ENCODE measurements around the gene EPHB2.

EPHB2 gene

GRCh38 chr1:22962558-22962957, 251.9 kb downstream of the EPHB2 start:
- no CpG with 5 or more reads among the region's 3 CpGs for WGBS (ENCODE audit: insufficient coverage)
- Histone ChIP-seq H3K9me3 (ENCODE audit: control extremely low read depth in 1 of 5, control insufficient read depth in 4 of 5, insufficient read depth in 2 of 5, low read depth in 1 of 5, low read length in 4 of 5) (peaks cover 0 to 8% (median 3%) of the 10 kb centered on the region in 5 experiments), H3K27ac (ENCODE audit: insufficient read depth in 1 of 2, low read depth in 1 of 2, low read length in 2 of 2, poor library complexity in 1 of 2, severe bottlenecking in 2 of 2) (no peak overlapping the region), H3K4me3 (ENCODE audit: control insufficient read depth in 1 of 7, extremely low read depth in 1 of 7, insufficient read depth in 4 of 7, low read depth in 2 of 7, low read length in 6 of 7) (no peak overlapping the region), H3K4me1 (ENCODE audit: control extremely low read depth in 1 of 4, control insufficient read depth in 4 of 4, insufficient read depth in 4 of 4, low read length in 3 of 4) (peaks cover 0 to 4% (median 0%) of the 10 kb centered on the region in 4 experiments), H3K27me3 (replicated peaks in 2 of 5; ENCODE audit: control insufficient read depth in 4 of 5, insufficient read depth in 5 of 5, low read length in 4 of 5) (peaks cover 0 to 11% (median under 1%) of the 10 kb centered on the region in 5 experiments), H3K36me3 (ENCODE audit: control insufficient read depth in 4 of 4, insufficient read depth in 4 of 4, low read length in 3 of 4) (no peaks in the 10 kb centered on the region)
- CTCF ChIA-PET, result no interaction called here
- DNase-seq, result no peak
- POLR2A ChIA-PET, result no interaction called here

- WGBS (ENCODE audit: insufficient coverage), result 92% methylated on average over 8 of the region's 10 CpGs
- H3K4me3 ChIP-seq (ENCODE audit: control insufficient read depth in 1 of 7, extremely low read depth in 1 of 7, insufficient read depth in 4 of 7, low read depth in 2 of 7, low read length in 6 of 7), result no peak overlapping the region
- no peak overlapping the region for H3K27ac ChIP-seq (ENCODE audit: insufficient read depth in 1 of 2, low read depth in 1 of 2, low read length in 2 of 2, poor library complexity in 1 of 2, severe bottlenecking in 2 of 2)
- ChIA-PET CTCF (interaction anchor here (1.0 to 2.1 kb wide), 2 partner anchors 10 to 215 kb away, joined by 3 to 9 read pairs; partner anchors contain the start of gene LACTBL1), POLR2A (no interaction called here)
- peaks cover 0 to 15% (median 3%) of the 10 kb centered on the region in 5 experiments for H3K27me3 ChIP-seq (replicated peaks in 2 of 5; ENCODE audit: control insufficient read depth in 4 of 5, insufficient read depth in 5 of 5, low read length in 4 of 5)
- no peak for DNase-seq
- H3K4me1 ChIP-seq (ENCODE audit: control extremely low read depth in 1 of 4, control insufficient read depth in 4 of 4, insufficient read depth in 4 of 4, low read length in 3 of 4), result peaks cover 0 to 4% (median 0%) of the 10 kb centered on the region in 4 experiments
- no peaks in the 10 kb centered on the region for H3K36me3 ChIP-seq (ENCODE audit: control insufficient read depth in 4 of 4, insufficient read depth in 4 of 4, low read length in 3 of 4)
- H3K9me3 ChIP-seq (ENCODE audit: control extremely low read depth in 1 of 5, control insufficient read depth in 4 of 5, insufficient read depth in 2 of 5, low read depth in 1 of 5, low read length in 4 of 5), result peaks cover 0 to 8% (median 3%) of the 10 kb centered on the region in 5 experiments
Observed at GRCh38 chr1:22963044-22963677, 252.5 kb downstream of the EPHB2 start.

- CTCF ChIA-PET, result interaction anchor here (2.5 kb wide), 1 partner anchor 9 kb away, joined by 9 read pairs; no protein-coding TSS in a partner anchor
Observed at GRCh38 chr1:22966309-22966708, 255.7 kb downstream of the EPHB2 start.

GRCh38 chr1:22967833-22968232, 257.2 kb downstream of the EPHB2 start:
- no peak overlapping the region for H3K4me3 ChIP-seq (ENCODE audit: control insufficient read depth in 1 of 7, extremely low read depth in 1 of 7, insufficient read depth in 4 of 7, low read depth in 2 of 7, low read length in 6 of 7)
- CTCF ChIA-PET, result no interaction called here

More at GRCh38 chr1:22966309-22966708, 255.7 kb downstream of the EPHB2 start:
- DNase-seq, result no peak
- WGBS (ENCODE audit: insufficient coverage), result 84% methylated on average over 4 of the region's 5 CpGs
- Histone ChIP-seq H3K9me3 (ENCODE audit: control extremely low read depth in 1 of 5, control insufficient read depth in 4 of 5, insufficient read depth in 2 of 5, low read depth in 1 of 5, low read length in 4 of 5) (peaks cover 0 to 8% (median 3%) of the 10 kb centered on the region in 5 experiments), H3K27me3 (replicated peaks in 2 of 5; ENCODE audit: control insufficient read depth in 4 of 5, insufficient read depth in 5 of 5, low read length in 4 of 5) (peaks cover 6 to 41% (median 11%) of the 10 kb centered on the region in 5 experiments), H3K36me3 (ENCODE audit: control insufficient read depth in 4 of 4, insufficient read depth in 4 of 4, low read length in 3 of 4) (no peaks in the 10 kb centered on the region), H3K4me1 (ENCODE audit: control extremely low read depth in 1 of 4, control insufficient read depth in 4 of 4, insufficient read depth in 4 of 4, low read length in 3 of 4) (peaks cover 0 to 4% (median 0%) of the 10 kb centered on the region in 4 experiments), H3K4me3 (ENCODE audit: control insufficient read depth in 1 of 7, extremely low read depth in 1 of 7, insufficient read depth in 4 of 7, low read depth in 2 of 7, low read length in 6 of 7) (no peak overlapping the region), H3K27ac (ENCODE audit: insufficient read depth in 1 of 2, low read depth in 1 of 2, low read length in 2 of 2, poor library complexity in 1 of 2, severe bottlenecking in 2 of 2) (no peak overlapping the region)
- POLR2A ChIA-PET, result no interaction called here

GRCh38 chr1:22969304-22969709, 258.7 kb downstream of the EPHB2 start:
- 16% methylated on average over 5 of the region's 5 CpGs for WGBS (ENCODE audit: insufficient coverage)
- Histone ChIP-seq H3K4me3 (ENCODE audit: control insufficient read depth in 1 of 7, extremely low read depth in 1 of 7, insufficient read depth in 4 of 7, low read depth in 2 of 7, low read length in 6 of 7) (no peak overlapping the region), H3K4me1 (ENCODE audit: control extremely low read depth in 1 of 4, control insufficient read depth in 4 of 4, insufficient read depth in 4 of 4, low read length in 3 of 4) (peaks cover 0 to 1% (median 0%) of the 10 kb centered on the region in 4 experiments), H3K27ac (ENCODE audit: insufficient read depth in 1 of 2, low read depth in 1 of 2, low read length in 2 of 2, poor library complexity in 1 of 2, severe bottlenecking in 2 of 2) (no peak overlapping the region), H3K36me3 (ENCODE audit: control insufficient read depth in 4 of 4, insufficient read depth in 4 of 4, low read length in 3 of 4) (no peaks in the 10 kb centered on the region), H3K9me3 (ENCODE audit: control extremely low read depth in 1 of 5, control insufficient read depth in 4 of 5, insufficient read depth in 2 of 5, low read depth in 1 of 5, low read length in 4 of 5) (peaks cover 0 to 8% (median 3%) of the 10 kb centered on the region in 5 experiments), H3K27me3 (replicated peaks in 2 of 5; ENCODE audit: control insufficient read depth in 4 of 5, insufficient read depth in 5 of 5, low read length in 4 of 5) (peaks cover 6 to 48% (median 13%) of the 10 kb centered on the region in 5 experiments)
- ChIA-PET POLR2A (no interaction called here), CTCF (no interaction called here)
- DNase-seq, result peak in 2 of 3 donors; percentile 21 to 36

More at GRCh38 chr1:22967833-22968232, 257.2 kb downstream of the EPHB2 start:
- no CpG with 5 or more reads among the region's 2 CpGs for WGBS (ENCODE audit: insufficient coverage)
- H3K27ac ChIP-seq (ENCODE audit: insufficient read depth in 1 of 2, low read depth in 1 of 2, low read length in 2 of 2, poor library complexity in 1 of 2, severe bottlenecking in 2 of 2), result no peak overlapping the region
- POLR2A ChIA-PET, result no interaction called here
- no peak for DNase-seq
- H3K9me3 ChIP-seq (ENCODE audit: control extremely low read depth in 1 of 5, control insufficient read depth in 4 of 5, insufficient read depth in 2 of 5, low read depth in 1 of 5, low read length in 4 of 5), result peaks cover 0 to 8% (median 3%) of the 10 kb centered on the region in 5 experiments
- no peaks in the 10 kb centered on the region for H3K36me3 ChIP-seq (ENCODE audit: control insufficient read depth in 4 of 4, insufficient read depth in 4 of 4, low read length in 3 of 4)
- peaks cover 6 to 47% (median 13%) of the 10 kb centered on the region in 5 experiments for H3K27me3 ChIP-seq (replicated peaks in 2 of 5; ENCODE audit: control insufficient read depth in 4 of 5, insufficient read depth in 5 of 5, low read length in 4 of 5)
- H3K4me1 ChIP-seq (ENCODE audit: control extremely low read depth in 1 of 4, control insufficient read depth in 4 of 4, insufficient read depth in 4 of 4, low read length in 3 of 4), result peaks cover 0 to 4% (median 0%) of the 10 kb centered on the region in 4 experiments

GRCh38 chr1:22970096-22970495, 259.5 kb downstream of the EPHB2 start:
- CTCF ChIA-PET, result interaction anchor here (1.5 kb wide), 1 partner anchor 9 kb away, joined by 4 read pairs; no protein-coding TSS in a partner anchor
- WGBS (ENCODE audit: insufficient coverage), result 100% methylated on average over 2 of the region's 2 CpGs
- no peak for DNase-seq
- no peaks in the 10 kb centered on the region for H3K36me3 ChIP-seq (ENCODE audit: control insufficient read depth in 4 of 4, insufficient read depth in 4 of 4, low read length in 3 of 4)
- peaks cover 6 to 47% (median 13%) of the 10 kb centered on the region in 5 experiments for H3K27me3 ChIP-seq (replicated peaks in 2 of 5; ENCODE audit: control insufficient read depth in 4 of 5, insufficient read depth in 5 of 5, low read length in 4 of 5)
- H3K4me1 ChIP-seq (ENCODE audit: control extremely low read depth in 1 of 4, control insufficient read depth in 4 of 4, insufficient read depth in 4 of 4, low read length in 3 of 4), result no peaks in the 10 kb centered on the region
- no peak overlapping the region for H3K27ac ChIP-seq (ENCODE audit: insufficient read depth in 1 of 2, low read depth in 1 of 2, low read length in 2 of 2, poor library complexity in 1 of 2, severe bottlenecking in 2 of 2)
- H3K9me3 ChIP-seq (ENCODE audit: control extremely low read depth in 1 of 5, control insufficient read depth in 4 of 5, insufficient read depth in 2 of 5, low read depth in 1 of 5, low read length in 4 of 5), result peaks cover 0 to 8% (median 3%) of the 10 kb centered on the region in 5 experiments
- POLR2A ChIA-PET, result no interaction called here
- no peak overlapping the region for H3K4me3 ChIP-seq (ENCODE audit: control insufficient read depth in 1 of 7, extremely low read depth in 1 of 7, insufficient read depth in 4 of 7, low read depth in 2 of 7, low read length in 6 of 7)
